GM21360 (cell line): ENCODE results near the gene RGS3.
"Not testable (repeated sequence)": the region's sequence is repeated elsewhere in the genome, so short reads cannot be mapped to it uniquely, and the experiment has no call there.

ENCODE experiments used
- ATAC-seq: cut with Tn5 transposase; IDR thresholded peaks from one replicate; pipeline ENCODE4 v1.9.1; 2021; ENCODE audit warnings: mild to moderate bottlenecking, moderate library complexity; ENCODE audit not compliant: unreplicated experiment

Gene RGS3

GRCh38 chr9:113631137-113631765 is 167.7 kb downstream of the RGS3 start:
- no peak for ATAC-seq

DNA sequence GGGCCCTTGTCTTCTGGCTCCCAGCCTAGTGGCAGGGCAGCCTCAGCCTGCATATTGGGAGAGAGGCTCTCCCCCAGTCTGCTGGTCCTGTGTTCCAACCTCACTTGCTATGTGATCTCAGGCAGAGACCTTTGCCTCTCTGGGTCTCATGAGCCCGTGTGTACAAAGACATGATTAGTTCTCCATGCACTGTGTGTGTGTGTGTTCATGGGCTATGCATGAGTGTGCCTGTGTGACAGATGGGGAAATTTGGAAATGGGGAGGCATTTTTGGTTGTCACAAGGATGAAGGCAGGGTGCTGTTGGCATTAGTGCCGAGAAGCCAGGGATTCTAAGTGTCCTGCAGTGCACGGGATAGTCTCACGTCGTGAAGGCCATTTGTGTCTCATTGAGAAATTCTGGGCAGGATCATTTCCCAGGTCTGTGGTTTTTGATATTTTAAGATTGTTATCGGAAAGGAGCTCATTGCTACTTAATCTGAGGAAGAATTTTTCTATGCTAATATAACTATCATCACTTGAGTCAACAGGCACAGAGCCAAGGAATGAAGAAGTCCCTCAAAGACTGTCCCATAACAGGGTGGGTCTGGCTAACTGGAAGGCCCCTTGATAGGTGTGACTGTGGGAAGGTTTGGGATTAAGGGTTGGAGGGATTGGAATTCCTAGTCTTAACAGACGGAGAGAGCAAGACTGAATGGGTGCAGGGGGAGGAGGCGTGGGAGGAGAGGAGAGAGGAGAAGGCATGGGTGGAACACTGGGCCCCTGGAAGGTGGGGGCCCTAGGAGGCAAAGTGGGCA is 168.5 kb downstream of the RGS3 start:
- no peak for ATAC-seq

DNA sequence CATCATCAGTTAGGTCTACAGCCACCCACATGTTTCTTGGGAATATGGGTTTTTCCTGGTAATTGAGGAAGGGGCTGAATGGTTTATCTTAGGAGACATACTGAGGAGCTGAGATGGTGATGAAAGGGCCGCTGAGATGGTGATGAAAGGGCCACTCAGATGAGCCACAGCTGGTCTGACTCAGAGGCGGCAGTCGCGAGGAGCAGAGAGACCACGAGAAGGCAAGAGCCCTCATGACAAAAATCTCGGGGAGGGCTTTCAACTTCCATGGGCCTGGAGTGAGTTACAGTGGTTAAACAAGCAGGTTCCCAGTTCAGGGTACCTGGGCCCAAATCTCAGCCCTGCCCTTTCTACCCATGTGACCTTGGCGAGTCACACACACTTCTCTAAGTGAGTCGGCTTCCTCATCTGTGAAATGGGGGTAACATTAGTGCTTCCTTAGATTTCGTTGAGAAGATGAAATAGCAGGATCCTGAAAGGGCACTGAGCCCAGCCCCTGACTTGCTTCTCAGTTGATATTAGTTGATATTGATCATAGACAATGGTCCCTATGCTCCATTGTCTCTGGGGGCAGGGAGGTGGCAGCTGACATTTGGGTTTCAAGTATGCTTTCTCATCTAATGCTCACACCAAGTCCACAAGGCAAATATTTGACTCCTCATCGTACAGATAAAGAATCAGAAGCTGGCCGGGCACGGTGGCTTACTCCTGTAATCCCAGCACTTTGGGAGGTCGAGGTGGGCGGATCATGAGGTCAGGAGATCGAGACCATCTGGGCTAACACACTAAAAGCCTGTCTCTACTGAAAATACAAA is 169.5 kb downstream of the RGS3 start:
- no peak for ATAC-seq

DNA sequence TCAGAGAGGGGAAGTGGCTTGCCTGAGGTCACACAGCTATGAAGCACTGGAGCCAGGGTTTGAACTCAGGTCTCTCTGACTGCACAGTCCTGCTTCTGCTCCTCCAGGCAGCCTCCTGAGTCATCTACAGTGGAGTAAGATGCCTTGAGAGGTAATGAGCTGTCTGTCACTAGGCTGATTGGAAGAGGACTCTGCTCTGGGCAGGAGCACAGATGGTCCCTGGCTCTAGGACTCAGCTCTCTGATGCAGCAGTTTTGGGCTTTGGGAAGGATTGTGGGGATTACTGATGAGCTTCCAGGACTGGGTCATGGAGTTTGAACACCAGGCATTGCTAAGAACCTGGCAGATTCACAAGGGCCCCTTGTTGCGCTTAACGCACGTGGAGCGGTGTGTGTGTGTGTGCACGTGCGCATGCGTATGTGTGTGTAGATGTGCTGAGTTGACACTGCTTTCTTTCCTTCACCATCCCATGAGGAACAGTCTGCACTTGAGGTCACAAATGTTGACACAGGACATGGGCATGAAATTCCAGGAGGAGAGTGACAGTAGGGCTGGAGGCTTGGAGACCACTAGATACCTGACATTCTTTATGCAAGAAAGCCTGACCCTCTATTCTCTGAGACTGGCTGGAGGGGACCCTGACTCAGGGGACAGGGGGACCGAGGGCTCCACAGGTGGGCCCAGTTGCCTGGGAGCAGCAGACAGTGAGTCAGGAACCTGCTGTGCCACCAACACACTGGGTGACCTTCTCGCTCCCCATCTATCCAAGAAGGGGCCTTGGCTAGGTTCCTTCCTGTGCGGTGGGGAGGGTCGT is 170.5 kb downstream of the RGS3 start:
- no peak for ATAC-seq

DNA sequence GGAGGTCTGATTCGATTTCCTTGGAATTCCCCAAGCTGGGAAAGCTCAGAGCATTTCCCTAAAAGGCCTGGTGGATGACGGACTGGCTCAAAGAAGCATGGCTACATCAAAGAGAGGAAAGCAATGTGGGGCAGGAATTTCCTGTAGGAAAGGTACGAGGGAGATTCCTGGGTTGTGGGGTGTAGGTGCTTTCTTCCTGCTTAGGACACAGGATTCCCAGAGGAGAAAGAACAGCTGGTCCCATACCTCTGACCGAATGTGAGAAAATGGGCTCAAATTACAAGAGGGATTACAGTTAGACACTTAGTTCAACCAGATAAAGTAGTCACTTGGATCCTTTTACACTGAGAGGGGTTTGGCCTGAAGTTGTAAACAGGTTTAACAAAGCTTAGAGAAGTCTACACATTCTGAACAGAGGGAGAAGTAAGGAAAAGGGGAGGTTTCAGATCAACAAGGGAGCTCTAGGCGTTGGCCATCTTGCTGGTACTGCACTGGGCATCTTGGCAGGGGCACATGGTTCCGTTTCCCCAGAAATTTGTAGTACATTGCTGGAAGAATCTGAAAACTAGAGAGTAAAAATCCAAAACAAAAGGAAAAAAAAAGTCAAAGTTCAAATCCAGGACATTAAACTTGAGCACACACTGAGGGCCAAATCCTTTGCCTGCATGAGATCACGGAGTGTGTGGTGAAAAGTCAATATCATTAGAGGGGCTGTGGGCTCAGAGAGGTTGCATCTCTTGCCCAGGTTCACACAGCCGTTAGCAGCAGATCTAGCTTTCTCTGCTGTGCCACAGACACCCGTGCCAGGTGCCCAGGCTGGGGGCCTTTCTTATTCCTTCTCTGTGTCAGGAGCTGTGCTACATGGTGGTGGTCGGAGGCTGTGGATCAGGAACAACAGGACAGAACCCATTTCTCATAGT is 171.3 kb downstream of the RGS3 start:
- no peak for ATAC-seq

- ATAC-seq = no peak
These were observed 172.1 kb downstream of the RGS3 start for GRCh38 chr9:113635586-113635985.

- no peak for ATAC-seq
These were observed 172.6 kb downstream of the RGS3 start for GRCh38 chr9:113636165-113636564.

- ATAC-seq = no peak
These were observed 173.2 kb downstream of the RGS3 start for GRCh38 chr9:113636693-113637092.

GRCh38 chr9:113638490-113638889 is 175.0 kb downstream of the RGS3 start:
- no peak for ATAC-seq

- ATAC-seq = no peak
These were observed 175.4 kb downstream of the RGS3 start for GRCh38 chr9:113638897-113639296.

DNA sequence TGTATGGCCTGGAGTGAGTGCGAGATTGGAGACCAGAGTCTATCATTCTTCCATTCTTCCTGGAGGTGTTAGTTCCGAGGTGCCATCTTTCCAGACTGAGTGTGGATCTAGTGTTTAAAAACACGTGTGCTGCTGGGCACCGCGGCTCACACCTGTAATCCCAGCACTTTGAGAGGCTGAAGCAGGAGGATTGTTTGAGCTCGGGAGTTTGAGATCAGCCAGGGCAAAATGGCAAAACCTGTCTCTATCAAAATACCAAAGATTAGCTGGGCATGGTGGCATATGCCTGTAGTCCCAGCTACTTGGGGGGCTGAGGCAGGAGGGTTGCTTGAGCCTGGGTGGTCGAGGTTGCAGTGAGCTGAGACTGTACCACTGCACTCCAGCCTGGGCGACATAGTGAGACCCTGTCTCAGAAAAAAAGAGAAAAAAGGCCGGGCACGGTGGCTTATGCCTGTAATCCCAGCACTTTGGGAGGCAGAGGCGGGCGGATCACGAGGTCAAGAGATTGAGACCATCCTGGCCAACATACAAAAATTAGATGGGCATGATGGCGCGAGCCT is 176.0 kb downstream of the RGS3 start:
- ATAC-seq = not testable (repeated sequence)

DNA sequence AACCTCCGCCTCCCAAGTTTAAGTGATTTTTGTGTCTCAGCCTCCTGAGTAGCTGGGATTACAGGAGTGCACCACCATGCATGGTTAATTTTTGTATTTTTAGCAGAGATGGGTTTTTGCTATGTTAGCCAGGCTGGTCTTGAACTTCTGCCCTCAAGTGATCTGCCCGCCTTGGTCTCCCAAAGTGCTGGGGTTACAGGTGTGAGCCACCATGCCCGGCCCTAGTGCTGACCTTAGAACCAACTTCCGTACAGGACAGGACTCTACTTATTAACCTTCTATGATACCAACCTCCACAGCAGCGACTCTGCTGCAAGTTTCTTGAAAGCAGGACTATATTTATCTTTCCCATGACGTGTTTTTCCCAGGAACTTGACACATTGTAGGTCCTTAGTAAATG is 176.9 kb downstream of the RGS3 start:
- no peak for ATAC-seq

DNA sequence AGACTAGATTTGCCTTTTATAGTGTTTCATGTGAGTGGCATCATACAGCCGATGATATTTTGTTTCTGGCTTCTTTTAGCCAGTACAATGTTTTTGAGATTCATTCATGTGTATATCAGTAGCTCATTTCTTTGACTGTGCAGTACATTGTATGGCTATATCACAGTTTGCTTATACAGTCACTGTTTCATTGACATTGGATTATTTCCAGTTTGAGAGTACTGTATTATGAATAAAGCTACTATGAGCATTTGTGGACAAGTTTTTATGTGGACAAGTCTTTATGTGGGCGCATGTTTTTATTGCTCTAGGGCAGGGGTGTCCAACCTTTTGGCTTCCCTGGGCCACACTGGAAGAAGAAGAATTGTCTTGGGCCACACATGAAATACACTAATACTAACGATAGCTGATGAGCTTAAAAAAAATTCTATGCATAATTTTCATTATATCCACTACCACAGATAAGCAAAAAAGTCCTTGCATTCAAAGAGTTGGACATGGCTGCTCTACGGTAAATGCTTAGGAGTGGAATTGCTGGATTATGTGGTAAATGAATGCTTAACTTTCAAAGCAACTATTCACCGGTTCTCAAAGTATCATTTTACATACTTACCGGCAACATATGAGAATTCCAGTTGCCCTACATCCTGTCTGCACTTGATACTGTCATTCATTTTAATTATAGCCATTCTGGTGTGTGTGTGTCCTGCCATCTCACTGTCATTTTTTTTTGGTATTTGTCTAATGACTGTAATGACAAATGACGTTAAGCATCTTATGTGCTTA is 177.8 kb downstream of the RGS3 start:
- no peak for ATAC-seq

DNA sequence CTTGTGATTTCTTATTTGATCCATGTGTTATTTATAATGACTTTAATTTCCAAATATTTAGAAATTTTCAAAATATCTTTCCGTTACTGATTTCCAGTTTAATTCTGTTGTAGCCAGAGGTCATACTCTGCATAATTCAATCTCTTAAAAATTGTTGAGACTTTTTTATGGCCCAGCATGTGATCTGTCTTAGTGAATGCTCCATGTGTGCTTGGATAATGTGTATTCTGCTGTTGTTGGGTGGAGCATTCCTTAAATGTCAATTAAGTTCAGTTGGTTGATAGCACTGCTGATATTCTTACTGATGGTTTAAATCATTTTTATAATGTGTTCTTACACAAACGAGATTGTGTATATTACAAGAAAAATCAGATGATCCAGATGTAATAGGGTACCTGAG is 180.8 kb downstream of the RGS3 start:
- ATAC-seq = no peak

- ATAC-seq = no peak
These were observed 181.9 kb downstream of the RGS3 start for GRCh38 chr9:113645227-113645977.

- ATAC-seq = no peak
These were observed 182.4 kb downstream of the RGS3 start for GRCh38 chr9:113645978-113646253.

DNA sequence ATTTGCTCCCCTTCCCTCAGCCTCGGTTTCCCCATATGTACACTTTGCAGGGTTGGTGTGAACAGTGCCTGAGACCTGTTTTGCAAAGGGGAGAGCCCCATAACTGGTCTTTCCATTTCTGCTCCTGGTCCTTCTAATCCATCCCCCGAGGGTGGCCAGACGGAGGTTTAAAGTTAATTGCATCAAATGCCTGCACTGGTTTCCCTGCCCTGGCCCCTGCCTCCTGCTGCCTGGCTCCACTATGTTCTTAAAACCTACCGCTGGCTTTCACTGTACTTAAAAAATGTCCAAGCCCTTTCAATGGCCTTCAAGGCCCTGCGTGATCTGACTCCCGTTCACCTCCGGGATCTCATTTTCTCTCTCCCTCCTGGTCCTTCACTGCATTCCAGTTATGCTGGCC is 183.0 kb downstream of the RGS3 start:
- no peak for ATAC-seq
